ENCODE measurements around the gene ESYT2. TPM values are rescaled to one million over a fixed set of nuclear protein-coding genes. Genes with fewer than 3 reads are reported as not detected.

ESYT2 gene
- total RNA-seq, 1 experiment from 2014 or later = 39.0 TPM

GRCh38 chr7:158825628-158826289, 3.5 kb downstream of the ESYT2 start:
- no peak overlapping the region for H2BK120ac ChIP-seq (ENCODE audit: low read depth, low read length, poor library complexity, severe bottlenecking)
- no peak overlapping the region for H3K4me2 ChIP-seq (ENCODE audit: insufficient read depth, insufficient read length, low read length)
- no peak overlapping the region for H3K4ac ChIP-seq (ENCODE audit: low read depth, low read length)
- TF ChIP-seq CTCF (conservative IDR thresholded peaks at IDR 0.05) = no peak
- Mint-ChIP-seq H3K27ac (no peak overlapping the region), H3K4me3 (no peak overlapping the region), H3K9me3 (no peaks in the 10 kb centered on the region), H3K36me3 (ENCODE audit: insufficient read depth in 1 of 3, low read depth in 3 of 3) (peaks cover 0 to 7% (median 0%) of the 10 kb centered on the region in 3 experiments; a peak in 2 of 7 replicates), H3K27me3 (ENCODE audit: low read depth) (peaks cover 4% of the 10 kb centered on the region), H3K4me1 (peaks cover 34% of the 10 kb centered on the region in 2 experiments)
- H3K27me3 ChIP-seq (ENCODE audit: insufficient read depth, low read length) = no peaks in the 10 kb centered on the region; the same call in none of the 2 replicates
- H3K23me2 ChIP-seq (ENCODE audit: insufficient read length, low read depth, low read length, poor library complexity, severe bottlenecking) = peaks cover 12% of the 10 kb centered on the region
- H3T11ph ChIP-seq (ENCODE audit: low read length) = no peak overlapping the region
- H3K4me1 ChIP-seq (ENCODE audit: insufficient read depth, low read length) = peaks cover 2% of the 10 kb centered on the region
- H3K9ac ChIP-seq (ENCODE audit: extremely low read depth, insufficient read length, low read length) = no peak overlapping the region
- no CpG with 5 or more reads among the region's 8 CpGs for WGBS (ENCODE audit: extremely low coverage, insufficient read length, low lambda C conversion rate)
- H3K56ac ChIP-seq (ENCODE audit: insufficient read length, low read depth, low read length) = no peak overlapping the region
- DNase-seq = no peak
- no peak overlapping the region for H4K91ac ChIP-seq (ENCODE audit: insufficient read length, low read depth, low read length)
- H3K23ac ChIP-seq (ENCODE audit: insufficient read length, low read depth, low read length) = no peak overlapping the region
- peaks cover 22% of the 10 kb centered on the region; the same call in 1 of the 2 replicates for H3K79me2 ChIP-seq (ENCODE audit: insufficient read depth, low read length)
- no peak overlapping the region for H3K18ac ChIP-seq (ENCODE audit: insufficient read length, low read depth, low read length)
- no peak overlapping the region for H2BK15ac ChIP-seq (ENCODE audit: low read depth, low read length)
- no peaks in the 10 kb centered on the region for H4K20me1 ChIP-seq (ENCODE audit: control insufficient read depth, insufficient read depth, insufficient read length)
- no peak overlapping the region for H4K5ac ChIP-seq (ENCODE audit: insufficient read length, low read depth, low read length)
- no peak overlapping the region for H4K8ac ChIP-seq (replicated peaks; ENCODE audit: insufficient read length, low read depth, low read length)
- H3K14ac ChIP-seq (ENCODE audit: insufficient read depth, low read length) = no peak overlapping the region
- peaks cover 5% of the 10 kb centered on the region for H3K79me1 ChIP-seq (ENCODE audit: insufficient read depth, low read depth, low read length, poor library complexity, severe bottlenecking)
- no peak overlapping the region for H2BK12ac ChIP-seq (ENCODE audit: insufficient read length, low read depth, low read length)
- H3K27ac ChIP-seq (ENCODE audit: insufficient read length, low read depth, low read length) = no peak overlapping the region
- no peak overlapping the region for H2BK5ac ChIP-seq (ENCODE audit: insufficient read length, low read length)
- no peaks in the 10 kb centered on the region for H3K9me3 ChIP-seq (ENCODE audit: control insufficient read depth, low read depth, low read length)
- no peak overlapping the region for H2BK20ac ChIP-seq (ENCODE audit: low read depth, low read length, poor library complexity, severe bottlenecking)
- no peak overlapping the region for H2AFZ ChIP-seq (ENCODE audit: low read length)
- H2AK5ac ChIP-seq (ENCODE audit: insufficient read length, low read length) = no peak overlapping the region
